Neutrophil (primary cell): ENCODE measurements around the gene LRCH1.

Experiments used
- H3K27ac ChIP-seq: fragments of 200-600 bp; sonication (generic); 2 replicates; pipeline ENCODE4 v1.5.1; 2016; ENCODE audit warnings: mild to moderate bottlenecking, moderate library complexity
- H3K27me3 ChIP-seq: fragments of 200-600 bp; sonication (generic); 2 replicates; pipeline ENCODE4 v1.6.0; 2016; ENCODE audit warnings: mild to moderate bottlenecking
- H3K36me3 ChIP-seq: fragments of 200-600 bp; sonication (generic); 2 replicates; pipeline ENCODE4 v1.5.1; 2017
- H3K4me1 ChIP-seq, 2 experiments: fragments of 200-600 bp in 1 of 2; sonication (generic) in 1 of 2; 1 replicate in 1 of 2; 2 replicates in 1 of 2; pipeline versions ENCODE4 v1.5.1 to v1.6.1; 2013 to 2016; ENCODE audit warnings: low read depth in 1 of 2, low read length in 1 of 2, mild to moderate bottlenecking in 1 of 2, moderate library complexity in 1 of 2; ENCODE audit not compliant: control insufficient read depth in 1 of 2, insufficient read depth in 1 of 2
- H3K4me3 ChIP-seq, 2 experiments: fragments of 200-600 bp in 1 of 2; sonication (generic) in 1 of 2; 1 replicate in 1 of 2; 2 replicates in 1 of 2; pipeline ENCODE4 v1.5.1; 2013 to 2016; ENCODE audit warnings: low read depth in 1 of 2, low read length in 1 of 2, mild to moderate bottlenecking in 1 of 2, moderate library complexity in 1 of 2
- H3K9me3 ChIP-seq: fragments of 200-600 bp; sonication (generic); 2 replicates; pipeline ENCODE4 v1.5.1; 2016
- CTCF ChIP-seq: fragments of 200-600 bp; sonication (generic); IDR thresholded peaks from 2 replicates; pipeline ENCODE4 v1.5.1; 2016; ENCODE audit warnings: antibody characterized with exemption

LRCH1 gene

DNA sequence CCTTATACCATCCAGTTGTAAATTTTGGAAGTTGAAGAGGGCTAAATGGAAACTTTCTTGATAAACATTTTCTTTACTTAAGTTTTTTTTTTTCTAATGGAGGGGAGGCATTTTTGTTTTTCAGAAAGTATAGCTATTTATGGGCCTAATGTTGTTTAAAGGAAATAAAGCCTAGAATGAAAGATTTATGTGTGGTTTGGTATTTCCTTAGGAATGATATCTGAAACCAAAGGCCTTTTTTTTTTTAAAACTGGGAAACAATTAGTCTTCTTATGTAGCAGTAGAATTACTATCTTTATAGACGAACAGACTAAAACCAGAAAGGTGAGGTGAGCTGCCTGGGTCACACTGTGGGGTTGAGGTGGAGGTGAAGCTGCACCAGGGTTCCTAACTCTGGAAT, 163.9 kb downstream of the LRCH1 start:
- Histone ChIP-seq H3K9me3 (no peaks in the 10 kb centered on the region), H3K27ac (no peak overlapping the region), H3K4me1 (no peaks in the 10 kb centered on the region), H3K27me3 (no peaks in the 10 kb centered on the region), H3K4me3 (no peak overlapping the region), H3K36me3 (peaks cover 10% of the 10 kb centered on the region)
- no peak for TF ChIP-seq CTCF

GRCh38 chr13:46717275-46717674, 164.3 kb downstream of the LRCH1 start:
- TF ChIP-seq CTCF, result no peak
- Histone ChIP-seq H3K4me1 (no peaks in the 10 kb centered on the region), H3K27me3 (no peaks in the 10 kb centered on the region), H3K36me3 (peaks cover 5% of the 10 kb centered on the region), H3K4me3 (no peak overlapping the region), H3K9me3 (no peaks in the 10 kb centered on the region), H3K27ac (no peak overlapping the region)

DNA sequence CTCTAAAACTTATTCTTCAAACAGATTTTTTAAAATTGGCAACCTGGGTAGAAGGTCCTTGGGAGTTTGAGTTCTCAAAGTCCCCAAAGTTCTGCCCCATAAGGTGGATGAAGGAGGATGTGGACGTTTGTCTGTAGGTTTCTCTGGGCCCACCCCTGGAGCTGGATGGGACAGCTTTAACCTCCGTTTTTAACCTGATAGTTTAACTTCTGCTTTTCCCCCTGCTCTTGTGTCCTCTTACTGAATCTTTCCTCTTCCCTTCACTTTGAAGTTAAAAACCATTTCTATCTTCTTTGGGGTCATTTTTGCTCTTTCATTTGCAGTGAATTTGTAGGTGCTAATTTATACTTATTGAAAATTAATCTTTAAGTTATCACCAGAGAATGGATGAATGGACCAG, 164.9 kb downstream of the LRCH1 start:
- Histone ChIP-seq H3K9me3 (no peaks in the 10 kb centered on the region), H3K27me3 (no peaks in the 10 kb centered on the region), H3K27ac (no peak overlapping the region), H3K4me1 (peaks cover 0 to 2% of the 10 kb centered on the region in 2 experiments), H3K36me3 (no peaks in the 10 kb centered on the region), H3K4me3 (no peak overlapping the region)
- no peak for TF ChIP-seq CTCF

DNA sequence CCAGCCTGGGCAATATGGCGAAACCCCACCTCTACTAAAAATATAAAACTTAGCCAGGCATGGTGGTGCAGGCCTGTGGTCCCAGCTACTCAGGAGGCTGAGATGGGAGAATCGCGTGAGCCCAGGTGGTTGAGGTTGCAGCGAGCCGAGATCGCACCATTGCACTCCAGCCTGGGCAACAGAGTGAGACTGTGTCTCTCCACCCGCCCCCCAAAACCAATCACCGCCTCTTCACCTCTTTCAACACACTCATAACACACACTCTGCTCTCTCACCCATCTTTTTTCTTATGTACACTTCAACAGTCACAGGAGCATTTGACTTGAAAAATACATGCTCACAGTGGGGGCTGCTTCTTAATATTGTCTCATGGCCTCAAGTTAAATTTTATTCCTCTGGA, 167.2 kb downstream of the LRCH1 start:
- no peaks in the 10 kb centered on the region for H3K36me3 ChIP-seq
- H3K4me3 ChIP-seq, result no peak overlapping the region
- H3K27me3 ChIP-seq, result no peaks in the 10 kb centered on the region
- H3K9me3 ChIP-seq, result no peaks in the 10 kb centered on the region
- H3K4me1 ChIP-seq, result peaks cover 5 to 9% of the 10 kb centered on the region in 2 experiments
- H3K27ac ChIP-seq, result no peak overlapping the region
- no peak for TF ChIP-seq CTCF

DNA sequence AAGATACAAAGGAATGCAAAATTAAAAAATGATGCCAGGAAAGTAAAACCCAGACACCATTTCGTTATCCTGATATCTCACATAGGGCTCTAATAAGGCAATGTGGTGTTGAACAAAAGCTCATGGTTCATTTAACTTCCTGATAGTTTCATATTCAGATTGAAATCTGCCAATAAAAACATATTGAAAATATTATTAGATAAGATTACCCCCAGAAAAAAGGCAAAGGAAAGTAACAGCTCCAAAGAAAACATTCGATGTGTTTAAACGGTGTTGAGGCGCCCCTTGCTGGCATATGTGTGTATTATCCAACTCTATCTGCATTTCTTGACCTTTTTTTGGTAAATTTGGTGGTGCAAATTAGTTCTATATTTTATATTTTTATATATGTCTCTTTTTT, 168.1 kb downstream of the LRCH1 start:
- peak; percentile 43 for TF ChIP-seq CTCF
- Histone ChIP-seq H3K36me3 (no peaks in the 10 kb centered on the region), H3K9me3 (no peaks in the 10 kb centered on the region), H3K27me3 (no peaks in the 10 kb centered on the region), H3K27ac (no peak overlapping the region), H3K4me1 (peaks cover 5 to 9% of the 10 kb centered on the region in 2 experiments), H3K4me3 (no peak overlapping the region)

- no peaks in the 10 kb centered on the region for H3K27me3 ChIP-seq
- peaks cover 5 to 9% of the 10 kb centered on the region in 2 experiments for H3K4me1 ChIP-seq
- H3K4me3 ChIP-seq, result no peak overlapping the region
- no peak overlapping the region for H3K27ac ChIP-seq
- no peak for TF ChIP-seq CTCF
- no peaks in the 10 kb centered on the region for H3K9me3 ChIP-seq
- peaks cover 7% of the 10 kb centered on the region for H3K36me3 ChIP-seq
Observed at GRCh38 chr13:46726347-46726746, 173.4 kb downstream of the LRCH1 start.
